ENCODE measurements around the gene SKA1.
"Not testable (repeated sequence)": the region's sequence is repeated elsewhere in the genome, so short reads cannot be mapped to it uniquely, and the experiment has no call there.

- TF ChIP-seq POLR2A (IDR thresholded peaks at IDR 0.05; ENCODE audit: low read length); GATA1 (IDR thresholded peaks at IDR 0.05; ENCODE audit: low read depth, low read length): not testable (repeated sequence)
Measured at GRCh38 chr18:50404752-50405581, 30.1 kb downstream of the SKA1 start.
